ENCODE data around the gene EIF4A2. TPM values are rescaled to one million over a fixed set of nuclear protein-coding genes. Genes with fewer than 3 reads are reported as not detected.

The EIF4A2 gene
- total and polyA plus RNA-seq, 9 of the 15 experiments (the other 6 are each of a cell fraction or from before 2014, with no cell fraction given) = 307 to 754 (median 435) TPM

- TF ChIP-seq FOXO4 (CRISPR knock-in tag; IDR thresholded peaks at IDR 0.05) = peak; percentile 59; the same call in 1 of the 2 replicates
- TF ChIP-seq HNRNPL (IDR thresholded peaks at IDR 0.05; ENCODE audit: low read depth, low read length) = peak; percentile 86
- TF ChIP-seq ZNF277 (CRISPR knock-in tag; IDR thresholded peaks at IDR 0.05; ENCODE audit: borderline replicate concordance) = no peak
- 0 out of 2 replicates have a peak, but pooled peaks have one; percentile 3 for TF ChIP-seq THRAP3 (IDR thresholded peaks at IDR 0.05; ENCODE audit: borderline replicate concordance)
- TF ChIP-seq ZFPM2 (CRISPR knock-in tag; IDR thresholded peaks at IDR 0.05) = no peak
- TF ChIP-seq ATF4 (CRISPR knock-in tag; IDR thresholded peaks at IDR 0.05) = peak; percentile 66; the same call in 1 of the 2 replicates
- peak; percentile 10 for TF ChIP-seq SMAD1 (IDR thresholded peaks at IDR 0.05; ENCODE audit: low read depth, low read length, partially characterized antibody)
- no peak; a peak in 2 of 4 replicates for TF ChIP-seq TEAD1 (CRISPR knock-in tag; IDR thresholded peaks at IDR 0.05)
- TF ChIP-seq ZZZ3 (IDR thresholded peaks at IDR 0.05) = peak; percentile 86
Measured at GRCh38 chr3:186783731-186784515, 546 bp downstream of the EIF4A2 start (continued).

All from K562 (cell line).